Measurements from ENCODE around the gene SLC35C1. TPM values are rescaled to one million over a fixed set of nuclear protein-coding genes. Genes with fewer than 3 reads are reported as not detected.

Gene SLC35C1
- total and polyA plus RNA-seq, 9 of the 15 experiments (the other 6 are each of a cell fraction or from before 2014, with no cell fraction given), result 0.65 to 13.1 (median 2.4) TPM

- TF ChIP-seq VEZF1 (CRISPR knock-in tag; IDR thresholded peaks at IDR 0.05), result no peak
- no peak for TF ChIP-seq CCAR2 (IDR thresholded peaks at IDR 0.05; ENCODE audit: low read depth, low read length)
- TF ChIP-seq SREBF2 (CRISPR knock-in tag; IDR thresholded peaks at IDR 0.05), result no peak
- TF ChIP-seq RBM17 (IDR thresholded peaks at IDR 0.05; ENCODE audit: borderline replicate concordance, low read depth, low read length), result no peak
- TF ChIP-seq NR1H2 (CRISPR knock-in tag; IDR thresholded peaks at IDR 0.05), result no peak
- no peak for TF ChIP-seq USF1 (CRISPR knock-in tag; IDR thresholded peaks at IDR 0.05)
- TF ChIP-seq CTCFL (IDR thresholded peaks at IDR 0.05; ENCODE audit: borderline replicate concordance, insufficient read depth, low read depth, low read length, poor library complexity, severe bottlenecking), result no peak
- TF ChIP-seq HNRNPH1 (optimal IDR thresholded peaks at IDR 0.05; ENCODE audit: low read depth, low read length), result no peak
- TF ChIP-seq ZNF561 (CRISPR knock-in tag; conservative IDR thresholded peaks at IDR 0.05), result no peak
- no peak for TF ChIP-seq ZNF512 (tag; IDR thresholded peaks at IDR 0.05)
- TF ChIP-seq PRDM10 (IDR thresholded peaks at IDR 0.05; ENCODE audit: partially characterized antibody), result peak; percentile 6
- TF ChIP-seq RAD21 (CRISPR knock-in tag; conservative IDR thresholded peaks at IDR 0.05 in 1 of 2, IDR thresholded peaks at IDR 0.05 in 1 of 2), result peak; percentile 6 to 36; a peak in 2 of 4 replicates
- no peak for TF ChIP-seq HMGXB4 (CRISPR knock-in tag; IDR thresholded peaks at IDR 0.05)
- no peak for TF ChIP-seq TAF15 (IDR thresholded peaks at IDR 0.05; ENCODE audit: low read depth, low read length)
- TF ChIP-seq IRF2 (CRISPR knock-in tag; IDR thresholded peaks at IDR 0.05), result no peak
Observed at GRCh38 chr11:45834298-45834756, 29.4 kb downstream of the SLC35C1 start (continued).

All from K562 (cell line).